Cardiac septum (tissue), 1 donor: ENCODE data around the gene ZFYVE19. TPM values are rescaled to one million over a fixed set of nuclear protein-coding genes. Genes with fewer than 3 reads are reported as not detected.

Experiments used
- DNase-seq: peaks from one replicate; pipeline ENCODE4 v3.0.0-alpha.2; 2020; ENCODE audit warnings: low spot score
- intact Hi-C: fragments of 100-400 bp; cut with DNase I; formaldehyde crosslinking; loops from one replicate; pipeline ENCODE4 v1.14.0; 2022
- total RNA-seq: library from RNA; stranded (reverse); fragmentation: NEBNext Ultra II Directional; extraction: Animal tissue kit (Norgen Biotek cat#: 25700); gene quantifications from one replicate; pipeline ENCODE4 v1.2.1, GENCODE V29; 2021
- donor health status: DM: no; HTN: no; CAD: no.

ZFYVE19 gene
- total RNA-seq, 1 donor from 2014 or later: 11.0 TPM

DNA sequence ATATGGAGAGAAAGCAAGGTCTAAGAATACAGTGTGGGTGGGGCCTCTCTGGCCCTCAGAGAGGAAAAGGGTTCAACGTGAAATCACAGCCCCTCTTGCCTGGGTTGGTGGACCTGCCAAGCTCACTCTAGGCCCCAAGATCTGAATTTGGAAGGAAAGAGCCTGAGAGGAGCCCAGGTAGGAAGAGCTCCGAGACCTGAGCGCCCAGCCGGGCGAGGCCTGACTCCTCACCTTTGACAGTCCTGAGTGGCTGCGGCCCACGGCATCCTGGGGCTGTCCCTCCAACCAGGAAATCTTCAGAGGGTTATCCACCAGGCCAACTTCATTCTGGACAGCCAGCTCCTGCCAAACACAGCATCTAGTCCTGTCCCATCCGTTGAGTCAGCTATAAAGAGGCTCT lies 33.4 kb upstream of the ZFYVE19 start:
- DNase-seq: no peak
- intact Hi-C loops: no loop called here

GRCh38 chr15:40773902-40774301 lies 33.0 kb upstream of the ZFYVE19 start:
- DNase-seq: no peak
- intact Hi-C loops: no loop called here

GRCh38 chr15:40775007-40775406 lies 31.9 kb upstream of the ZFYVE19 start:
- DNase-seq: no peak
- intact Hi-C loops: no loop called here

DNA sequence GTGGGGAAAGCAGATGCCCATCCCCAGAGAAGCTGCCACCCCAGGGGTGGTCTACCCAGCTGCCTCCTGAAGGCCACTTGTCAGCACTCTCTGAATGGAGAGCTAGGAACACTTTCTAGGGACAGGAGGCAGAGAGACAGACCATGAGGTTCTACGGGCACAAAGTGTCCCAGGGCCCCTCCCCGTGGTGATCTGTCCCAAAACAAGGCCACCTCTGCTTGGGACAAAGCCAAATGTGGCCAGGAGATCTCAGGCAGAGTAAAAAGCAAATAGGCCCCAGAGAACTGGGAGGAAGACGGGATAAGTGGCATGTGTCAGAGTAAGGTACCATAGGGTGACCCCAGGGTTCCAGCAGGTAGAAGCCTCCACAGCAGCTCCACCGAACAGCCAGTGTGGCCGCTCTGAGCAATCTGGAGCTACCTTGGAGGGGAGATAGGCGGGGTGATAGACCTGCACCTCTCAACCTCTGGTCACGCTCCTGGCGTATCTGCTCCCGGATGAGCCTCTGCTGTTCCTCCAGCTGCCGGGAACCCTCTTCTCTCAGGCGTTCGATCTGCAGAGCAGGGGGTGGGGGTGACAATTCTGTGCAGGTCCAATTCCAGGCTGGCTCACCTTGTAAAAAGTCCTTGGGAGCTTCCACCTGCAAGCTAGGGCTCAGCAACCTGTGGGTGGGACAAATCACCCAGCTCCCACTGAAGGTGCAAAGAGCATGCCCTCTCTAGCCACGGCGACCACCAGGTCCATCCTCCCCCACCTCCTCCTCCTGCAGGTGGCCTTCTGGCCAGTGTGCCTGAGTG lies 31.0 kb upstream of the ZFYVE19 start:
- intact Hi-C loops: no loop called here
- DNase-seq: no peak

DNA sequence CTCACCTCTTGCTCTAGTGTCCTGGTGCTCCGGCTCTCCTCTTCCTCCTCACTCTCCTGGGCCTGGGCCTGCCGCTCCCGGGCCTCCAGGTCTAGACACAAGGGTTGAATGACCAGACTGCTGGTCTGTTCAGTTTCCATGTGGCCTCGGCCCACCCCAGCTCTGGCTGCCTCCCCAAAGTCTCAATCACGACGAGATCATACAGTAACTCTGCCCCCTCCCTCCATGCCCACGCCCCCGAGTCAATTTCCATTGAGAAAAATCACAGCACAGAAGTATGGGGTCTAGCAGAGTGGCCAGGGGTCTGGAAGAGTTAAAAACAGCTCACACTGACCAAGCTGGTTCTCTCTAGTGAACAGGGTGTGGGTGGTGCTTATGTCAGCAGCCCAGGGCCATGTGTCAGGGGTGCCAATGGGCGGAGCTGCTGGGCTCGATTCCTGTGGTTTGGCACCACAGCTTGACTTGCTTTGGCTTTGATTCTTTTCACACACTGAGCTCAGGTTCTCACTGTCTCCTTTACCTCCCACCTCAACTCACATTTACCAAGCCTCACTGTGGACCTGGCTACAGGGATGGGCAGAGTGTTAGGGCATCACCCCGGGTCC lies 30.2 kb upstream of the ZFYVE19 start:
- intact Hi-C loops: no loop called here

GRCh38 chr15:40782609-40783227 lies 24.2 kb upstream of the ZFYVE19 start:
- DNase-seq: no peak
- intact Hi-C loops: no loop called here

More for the DNA sequence above, 30.2 kb upstream of the ZFYVE19 start:
- no peak for DNase-seq

DNA sequence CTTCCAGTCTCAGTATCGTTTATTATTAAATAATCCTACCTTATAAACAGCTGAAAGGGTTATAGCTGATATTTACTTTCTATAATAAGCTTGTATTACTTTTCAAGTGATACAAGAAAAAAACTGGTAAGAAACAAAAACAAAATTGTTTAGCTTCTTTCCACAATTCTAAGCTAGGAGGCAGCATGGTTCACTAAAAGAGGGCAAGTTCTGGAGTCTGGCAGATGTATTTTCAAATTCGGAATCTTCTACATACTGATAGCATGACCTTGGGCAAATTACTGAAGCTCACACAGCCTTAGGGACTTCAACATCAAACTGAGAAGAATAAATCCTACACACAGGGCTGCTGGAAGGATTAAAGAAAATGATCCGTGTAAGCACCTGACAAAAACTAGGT lies 21.7 kb upstream of the ZFYVE19 start:
- intact Hi-C loops: no loop called here
- DNase-seq: no peak

DNA sequence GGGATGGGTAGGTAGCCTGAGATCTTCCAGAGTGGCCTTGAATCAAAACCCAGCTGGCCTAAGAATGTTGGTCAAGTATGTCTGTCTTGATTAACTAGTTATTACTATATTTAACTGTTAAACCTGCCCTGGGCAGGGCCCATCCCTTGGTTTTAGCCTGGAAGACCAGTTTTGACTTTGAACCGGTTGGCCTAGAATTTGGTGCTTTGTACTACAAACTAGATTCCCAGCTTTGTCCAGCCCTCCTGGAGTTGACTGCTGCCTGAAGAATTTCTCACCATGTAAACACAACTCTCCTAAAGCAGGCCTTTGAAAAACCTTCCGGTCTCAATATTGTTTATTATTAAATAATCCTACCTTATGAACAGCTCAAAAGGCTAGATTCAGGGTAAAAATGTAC lies 21.1 kb upstream of the ZFYVE19 start:
- DNase-seq: no peak
- intact Hi-C loops: no loop called here

DNA sequence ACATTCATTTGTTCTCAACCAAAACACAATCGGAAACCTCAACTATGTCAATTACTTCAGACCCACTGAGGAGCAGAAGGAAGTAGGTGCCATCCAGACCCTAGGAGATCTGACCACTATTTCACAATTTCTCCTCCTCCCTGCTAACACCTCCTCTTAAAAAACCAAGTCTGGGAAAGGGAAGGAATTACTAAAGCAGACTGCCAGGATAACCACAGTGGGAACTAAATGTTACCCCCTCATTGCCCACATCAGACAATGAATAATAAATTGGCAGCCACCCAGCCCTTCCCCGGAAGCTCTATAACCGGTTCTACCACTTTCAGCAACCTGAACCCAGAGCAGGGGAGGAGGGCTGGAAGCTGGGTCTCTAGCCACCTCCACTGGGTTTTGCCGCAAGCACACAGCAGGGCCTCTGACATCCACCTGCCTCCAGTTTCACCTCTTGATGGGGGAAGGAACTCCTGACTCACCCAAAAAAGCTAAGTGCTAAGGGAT lies 19.5 kb upstream of the ZFYVE19 start:
- DNase-seq: no peak
- intact Hi-C loops: no loop called here

DNA sequence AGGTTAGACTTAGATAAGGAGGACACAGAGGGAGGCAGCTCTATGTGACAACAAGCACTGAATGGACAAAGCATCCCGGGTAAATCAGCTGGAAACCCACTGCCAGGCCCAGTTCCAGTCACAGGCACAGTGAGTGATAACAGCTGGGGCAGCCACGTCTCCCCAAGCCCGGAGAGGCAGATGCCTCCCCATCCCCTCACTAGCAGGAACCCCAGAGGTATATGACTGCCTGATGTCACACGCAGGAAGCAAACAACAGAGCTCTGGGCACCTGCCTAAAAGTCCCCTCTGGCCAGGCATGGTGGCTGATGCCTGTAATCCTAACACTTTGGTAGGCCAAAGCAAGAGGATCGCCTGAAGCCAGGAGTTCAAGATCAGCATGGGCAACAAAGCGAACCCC lies 18.9 kb upstream of the ZFYVE19 start:
- DNase-seq: no peak
- intact Hi-C loops: no loop called here

DNA sequence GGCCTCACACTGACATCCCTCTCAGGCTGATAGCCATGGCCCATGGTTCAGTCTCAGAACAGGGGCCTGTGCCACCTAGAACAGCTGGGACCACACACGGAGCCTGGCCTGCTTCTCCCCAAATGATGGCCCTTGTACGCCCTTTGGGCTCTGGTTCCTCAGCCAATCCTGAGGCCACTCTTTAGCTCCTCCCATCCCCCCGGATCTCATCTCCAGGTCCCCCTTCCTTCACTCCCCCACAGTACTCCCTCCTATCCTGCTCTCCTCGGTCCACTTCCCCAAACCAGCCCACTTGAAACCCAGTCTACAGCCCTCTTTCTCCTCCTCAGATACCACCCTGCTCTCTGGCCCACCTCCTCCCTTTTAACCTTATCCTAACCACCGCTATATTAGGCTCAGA lies 17.8 kb upstream of the ZFYVE19 start:
- no peak for DNase-seq
- intact Hi-C loops: no loop called here

- no peak for DNase-seq
- intact Hi-C loops: no loop called here
Measured at GRCh38 chr15:40789999-40790398, 16.9 kb upstream of the ZFYVE19 start.

GRCh38 chr15:40790718-40791117 lies 16.2 kb upstream of the ZFYVE19 start:
- DNase-seq: no peak
- intact Hi-C loops: no loop called here

DNA sequence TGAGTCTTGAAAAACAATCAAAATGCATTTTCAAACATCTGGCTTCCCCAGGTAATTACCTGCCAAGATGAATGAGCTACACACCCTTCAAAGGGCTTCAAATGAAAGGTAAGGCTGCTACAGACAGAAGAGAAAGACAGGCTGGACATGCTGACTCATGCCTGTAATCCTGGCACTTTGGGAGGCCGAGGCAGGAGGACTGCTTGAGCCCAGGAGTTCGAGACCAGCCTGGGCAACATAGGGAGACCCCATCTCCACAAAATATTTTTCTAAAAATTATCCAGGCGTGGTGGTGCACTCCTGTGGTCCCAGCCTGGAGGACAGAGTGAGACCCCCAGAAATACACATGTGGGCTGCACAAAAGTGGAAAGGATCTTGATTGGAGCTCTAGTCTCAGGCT lies 14.5 kb upstream of the ZFYVE19 start:
- intact Hi-C loops: no loop called here
- DNase-seq: no peak

GRCh38 chr15:40793216-40793989 lies 13.5 kb upstream of the ZFYVE19 start:
- intact Hi-C loops: no loop called here
- no peak for DNase-seq

GRCh38 chr15:40796041-40796440 lies 10.8 kb upstream of the ZFYVE19 start:
- intact Hi-C loops: no loop called here
- no peak for DNase-seq

DNA sequence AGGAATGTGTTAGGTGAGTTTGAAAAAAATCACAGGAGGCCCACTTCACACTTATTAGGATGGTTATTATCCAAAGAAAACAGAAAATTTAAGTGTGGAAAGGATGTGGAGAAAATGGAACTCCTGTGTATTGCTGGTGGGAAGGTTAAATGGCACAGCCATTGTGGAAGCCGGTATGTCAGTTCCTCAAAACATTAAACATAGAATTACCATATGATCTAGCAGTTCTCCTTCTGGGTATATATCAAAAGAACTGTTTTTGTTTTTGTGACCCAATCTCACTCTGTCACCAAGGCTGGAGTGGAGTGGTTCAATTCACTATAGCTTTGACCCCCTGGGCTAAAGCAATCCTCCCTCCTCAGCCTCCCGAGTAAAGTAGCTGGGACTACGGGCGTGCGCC lies 10.4 kb upstream of the ZFYVE19 start:
- intact Hi-C loops: no loop called here
- no peak for DNase-seq

DNA sequence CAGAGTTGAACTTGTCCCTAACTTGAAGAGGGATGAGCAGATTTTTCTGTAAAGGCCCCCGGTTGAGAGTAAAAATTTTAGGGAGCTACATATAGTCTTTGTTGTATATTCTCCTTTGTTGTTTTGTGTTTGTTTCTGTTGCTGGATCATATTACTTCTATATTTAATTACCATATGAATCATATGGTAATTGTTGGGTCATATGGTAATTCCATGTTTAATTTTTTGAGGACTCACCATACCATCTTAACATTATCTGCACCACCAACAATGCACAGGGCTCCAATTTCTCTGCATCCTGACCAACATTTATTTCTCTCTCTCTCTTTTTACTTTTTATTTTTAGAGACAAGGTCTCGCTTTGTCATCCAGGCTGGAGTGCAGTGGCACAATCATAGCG lies 7.4 kb upstream of the ZFYVE19 start:
- intact Hi-C loops: no loop called here
- DNase-seq: no peak

DNA sequence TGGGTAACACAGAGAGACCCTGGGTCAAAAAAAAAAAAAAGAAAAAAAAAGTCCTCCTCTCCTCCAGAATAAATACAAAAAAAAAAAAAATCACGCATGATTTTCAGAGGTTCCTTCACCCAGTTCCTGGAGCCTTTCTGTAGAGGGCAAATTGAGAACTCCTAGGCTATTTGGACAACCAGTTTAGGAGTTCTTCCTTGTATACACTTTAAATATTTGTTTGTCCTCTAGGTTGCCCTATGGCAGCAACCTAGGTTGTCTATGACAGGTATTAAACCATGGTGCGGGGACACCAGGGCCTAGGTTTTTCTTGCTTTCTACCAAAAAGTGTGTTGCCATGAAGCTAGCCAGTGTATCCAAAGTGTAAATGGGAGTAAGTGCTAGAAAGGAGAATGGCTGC lies 3.8 kb upstream of the ZFYVE19 start:
- no peak for DNase-seq
- intact Hi-C loops: no loop called here

GRCh38 chr15:40803688-40804087 lies 3.2 kb upstream of the ZFYVE19 start:
- intact Hi-C loops: no loop called here
- DNase-seq: no peak
